Endothelial cell of umbilical vein (primary cell): Measurements from ENCODE around the gene ADIRF. TPM values are rescaled to one million over a fixed set of nuclear protein-coding genes. Genes with fewer than 3 reads are reported as not detected.

Experiments used
- BruUV-seq: library from RNA; stranded (reverse); fragments of 400-500 nt; replicated peaks from 2 replicates; lab custom pipeline; 2021; lab: Mats Ljungman, UMichigan
- CTCF ChIA-PET: fragments of 300-600, 350-600 bp; sonication (Branson Sonifier 250); formaldehyde crosslinking; loops from one replicate; lab custom pipeline; 2021; ENCODE audit warnings: antibody characterized with exemption, inconsistent platforms; lab: Charles Lee
- POLR2A ChIA-PET: fragments of 300-600, 350-600 bp; sonication (Branson Sonifier 250); formaldehyde crosslinking; loops from one replicate; lab custom pipeline; 2021; ENCODE audit warnings: antibody characterized with exemption, inconsistent platforms; lab: Charles Lee
- DNase-seq: peaks from one replicate; pipeline ENCODE4 v3.0.0-alpha.2; 2011; ENCODE audit warnings: low read depth, low spot score
- FAIRE-seq: peaks from 2 replicates; lab custom pipeline; 2011; peaks lifted over from hg19 to GRCh38; lab: Jason Lieb, UNC
- H2AFZ ChIP-seq: 2 replicates; pipeline ENCODE4 v1.6.0; 2012; ENCODE audit warnings: low read depth, low read length, control low read depth, inconsistent platforms
- H3K27ac ChIP-seq: 2 replicates; pipeline ENCODE4 v1.5.1; 2011; ENCODE audit warnings: low read depth, mild to moderate bottlenecking, control low read depth, low read length, moderate library complexity; ENCODE audit not compliant: insufficient read depth
- H3K27me3 ChIP-seq, 2 experiments: 2 replicates each; pipeline versions ENCODE4 v1.6.0 to v1.6.1; 2011; ENCODE audit warnings: low read length in 2 of 2, mixed read lengths in 1 of 2; ENCODE audit not compliant: control insufficient read depth in 2 of 2, insufficient read depth in 2 of 2
- H3K36me3 ChIP-seq, 2 experiments: 2 replicates in 1 of 2; 3 replicates in 1 of 2; pipeline ENCODE4 v1.5.1; 2011; ENCODE audit warnings: low read length in 2 of 2, mild to moderate bottlenecking in 1 of 2, moderate library complexity in 1 of 2; ENCODE audit not compliant: control insufficient read depth in 2 of 2, insufficient read depth in 2 of 2; ENCODE audit errors: extremely low read depth in 1 of 2
- H3K4me1 ChIP-seq: 3 replicates; pipeline ENCODE4 v1.5.1; 2011; ENCODE audit warnings: mild to moderate bottlenecking, low read length; ENCODE audit not compliant: control insufficient read depth, insufficient read depth; ENCODE audit errors: extremely low read depth
- H3K4me2 ChIP-seq: 2 replicates; pipeline ENCODE4 v1.6.1; 2011; ENCODE audit warnings: low read length, control low read depth, mixed read lengths; ENCODE audit not compliant: insufficient read depth
- H3K4me3 ChIP-seq, 3 experiments: fragments of 200-600 bp in 1 of 3; sonication (generic), shearing (Covaris generic) in 1 of 3; replicated peaks in 1 of 3; 2 replicates each; pipeline ENCODE4 v1.5.1; 2011 to 2016; ENCODE audit warnings: control low read depth in 3 of 3, low read length in 3 of 3, mild to moderate bottlenecking in 2 of 3, inconsistent platforms in 1 of 3, low read depth in 1 of 3, moderate library complexity in 1 of 3; ENCODE audit not compliant: insufficient read depth in 1 of 3
- H3K79me2 ChIP-seq: 2 replicates; pipeline ENCODE4 v1.6.0; 2012; ENCODE audit warnings: low read length, inconsistent platforms; ENCODE audit not compliant: control insufficient read depth, insufficient read depth
- H3K9ac ChIP-seq: replicated peaks from 2 replicates; pipeline ENCODE3; 2011; ENCODE audit warnings: low read length, control low read depth; ENCODE audit not compliant: insufficient read depth; ENCODE audit errors: extremely low read depth
- H3K9me1 ChIP-seq: replicated peaks from 3 replicates; pipeline ENCODE4 v1.6.0; 2011; ENCODE audit warnings: mild to moderate bottlenecking, low read length; ENCODE audit not compliant: control insufficient read depth, insufficient read depth; ENCODE audit errors: extremely low read depth
- H3K9me3 ChIP-seq: replicated peaks from 2 replicates; pipeline ENCODE4 v1.5.1; 2012; ENCODE audit warnings: low read length, inconsistent platforms; ENCODE audit not compliant: control insufficient read depth, insufficient read depth
- H4K20me1 ChIP-seq: replicated peaks from 2 replicates; pipeline ENCODE3; 2011; ENCODE audit warnings: mild to moderate bottlenecking, low read length; ENCODE audit not compliant: control insufficient read depth, insufficient read depth; ENCODE audit errors: extremely low read depth
- CTCF ChIP-seq, 2 donors: IDR thresholded peaks; 1 replicate in 1 of 2; 2 replicates in 1 of 2; pipeline ENCODE4 v1.5.1; 2011; ENCODE audit warnings: low read length in 2 of 2, mild to moderate bottlenecking in 2 of 2, moderate library complexity in 2 of 2, control low read depth in 1 of 2, inconsistent platforms in 1 of 2, low read depth in 1 of 2; ENCODE audit not compliant: insufficient read depth in 1 of 2; ENCODE audit errors: extremely low read depth in 1 of 2
- EZH2 ChIP-seq: IDR thresholded peaks from 2 replicates; pipeline ENCODE4 v1.6.1; 2012; ENCODE audit warnings: borderline replicate concordance, low read depth, mild to moderate bottlenecking, moderate library complexity, low read length, inconsistent platforms; ENCODE audit not compliant: severe bottlenecking
- FOS ChIP-seq: IDR thresholded peaks from 2 replicates; pipeline ENCODE4 v1.6.1; 2011; ENCODE audit warnings: mild to moderate bottlenecking, low read length, moderate library complexity, borderline replicate concordance; ENCODE audit not compliant: insufficient read depth
- GATA2 ChIP-seq: IDR thresholded peaks from 2 replicates; pipeline ENCODE4 v1.7.0; 2011; ENCODE audit warnings: low read depth, mild to moderate bottlenecking, moderate library complexity, mixed read lengths, low read length; ENCODE audit not compliant: insufficient read length, insufficient read depth
- JUN ChIP-seq: IDR thresholded peaks from 2 replicates; pipeline ENCODE4 v1.6.1; 2011; ENCODE audit warnings: borderline replicate concordance, low read depth; ENCODE audit not compliant: insufficient read length, insufficient read depth
- MAX ChIP-seq: IDR thresholded peaks from 2 replicates; pipeline ENCODE4 v1.6.1; 2011; ENCODE audit not compliant: insufficient read depth, insufficient read length
- MYC ChIP-seq: IDR thresholded peaks from one replicate; pipeline ENCODE4 v1.6.1; 2011; ENCODE audit warnings: mild to moderate bottlenecking, low read depth, low read length
- POLR2A ChIP-seq: IDR thresholded peaks from 2 replicates; pipeline ENCODE4 v1.6.1; 2012; ENCODE audit warnings: low read depth, mild to moderate bottlenecking, control low read depth, low read length
- POLR2AphosphoS5 ChIP-seq: IDR thresholded peaks from 2 replicates; pipeline ENCODE4 v1.6.1; 2012; ENCODE audit warnings: low read depth, mild to moderate bottlenecking, control low read depth, low read length, moderate library complexity; ENCODE audit not compliant: insufficient read depth
- dilution Hi-C: fragments of 300-500 bp; cut with MboI; formaldehyde crosslinking; loops from one replicate; pipeline ENCODE4 v1.15.0; 2019; ENCODE audit warnings: low sequenced_read_pairs; ENCODE audit not compliant: extremely low pct_ligation_motif_present
- intact Hi-C: fragments of 100-400 bp; cut with micrococcal nuclease; formaldehyde crosslinking; loops from one replicate; pipeline ENCODE4 v1.10.0; 2022
- polyA plus RNA-seq, 4 experiments: library from polyadenylated mRNA; depleted of rRNA in 3 of 4; stranded (reverse) in 3 of 4; unstranded in 1 of 4; fragments of >200 nt; gene quantifications; 2 replicates each; pipeline versions ENCODE4 v1.2.1 to v1.2.3, GENCODE V29; 2011 to 2012; ENCODE audit warnings: missing spikeins in 1 of 4
- total RNA-seq: library from RNA; stranded (reverse); gene quantifications from 2 replicates; pipeline ENCODE4 v1.2.3, GENCODE V29; 2021

The ADIRF gene
- total and polyA plus RNA-seq, 2 donors (not counting 3 experiments of a cell fraction or from before 2014, with no cell fraction given): 3.7 to 4.4 TPM

DNA sequence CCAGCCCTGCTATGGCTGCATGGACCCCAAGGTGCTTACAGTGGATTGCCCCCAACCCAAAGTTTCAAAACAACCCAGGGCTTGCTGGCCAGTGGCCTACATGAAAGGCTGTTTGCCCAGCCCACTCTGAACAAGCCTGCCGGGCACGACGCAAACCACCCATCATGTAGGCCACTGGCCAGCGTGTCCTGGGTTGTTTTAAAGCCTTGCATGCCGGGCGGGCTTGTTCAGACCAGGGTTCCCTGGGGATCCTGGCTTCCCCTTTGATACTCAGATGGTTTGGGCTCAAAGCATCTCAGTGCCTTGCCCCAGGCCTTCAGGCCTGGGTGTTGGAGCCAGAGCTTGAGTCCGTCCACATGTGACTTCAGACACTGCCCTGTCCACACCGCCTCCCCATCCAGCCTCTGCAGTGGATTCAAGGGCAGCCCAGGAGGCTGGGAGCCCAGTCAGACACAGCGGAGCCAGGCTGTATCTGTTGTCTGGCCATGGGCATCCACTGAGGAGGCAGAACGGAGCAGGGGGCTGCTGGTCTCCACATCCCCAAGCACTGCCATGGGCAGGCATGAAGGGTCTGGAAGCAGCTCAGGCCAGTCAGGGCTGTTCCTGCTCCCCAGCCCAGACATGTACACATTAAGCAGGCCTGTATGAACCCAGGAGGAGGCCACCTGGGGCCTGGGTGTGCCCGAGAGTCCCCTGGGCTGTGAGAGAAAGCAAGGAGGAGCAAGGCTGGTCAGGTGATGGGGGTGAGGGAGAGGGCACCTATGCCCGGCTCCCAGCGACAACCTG lies 4.0 kb upstream of the ADIRF start:
- CTCF ChIA-PET: interaction anchor here (8.5 kb wide), 1 partner anchor 22 kb away, joined by 189 read pairs; no protein-coding TSS in a partner anchor
- FAIRE-seq (no peak), DNase-seq (no peak)
- no peak for TF ChIP-seq FOS
- no peak for TF ChIP-seq MAX
- no peak for TF ChIP-seq EZH2
- no peak for TF ChIP-seq POLR2A
- no peak for TF ChIP-seq JUN
- TF ChIP-seq MYC: no peak
- TF ChIP-seq GATA2: no peak
- TF ChIP-seq CTCF (IDR thresholded peaks at IDR 0.05; ENCODE audit: extremely low read depth in 1 of 2, insufficient read depth in 1 of 2, low read depth in 1 of 2, low read length in 2 of 2): no peak
- TF ChIP-seq POLR2AphosphoS5: no peak
- Histone ChIP-seq H3K4me2 (no peak overlapping the region), H3K27ac (no peak overlapping the region), H3K9ac (no peak overlapping the region), H3K4me3 (no peak overlapping the region), H2AFZ (no peak overlapping the region), H3K27me3 (no peaks in the 10 kb centered on the region), H3K36me3 (no peaks in the 10 kb centered on the region), H3K79me2 (no peaks in the 10 kb centered on the region), H3K4me1 (peaks cover 45% of the 10 kb centered on the region), H3K9me1 (no peaks in the 10 kb centered on the region), H4K20me1 (no peaks in the 10 kb centered on the region), H3K9me3 (no peaks in the 10 kb centered on the region)
- BruUV-seq: no TSS peak
- POLR2A ChIA-PET: no interaction called here
- dilution Hi-C loops (no loop called here), intact Hi-C loops (no loop called here)
